Esophagus muscularis mucosa (tissue), 4 donors: ENCODE measurements around the gene TRIM38.

Experiments used
- CTCF ChIP-seq, 3 experiments: fragments of 200-600 bp in 2 of 3; fragments of 450-650 bp in 1 of 3; sonication (generic) in 2 of 3; IDR thresholded peaks; one replicate each; pipeline ENCODE4 v1.5.1; 2017 to 2019; ENCODE audit warnings: antibody characterized with exemption in 3 of 3, mild to moderate bottlenecking in 2 of 3, moderate library complexity in 1 of 3
- EP300 ChIP-seq: sonication (generic); formaldehyde crosslinking; IDR thresholded peaks from one replicate; pipeline ENCODE4 v1.6.1; 2017; ENCODE audit warnings: antibody characterized with exemption
- POLR2A ChIP-seq: fragments of 450-650 bp; IDR thresholded peaks from one replicate; pipeline ENCODE4 v1.6.1; 2017; ENCODE audit warnings: antibody characterized with exemption, moderate library complexity, mild to moderate bottlenecking, low read depth
- POLR2AphosphoS5 ChIP-seq, 2 donors: sonication (generic); formaldehyde crosslinking; IDR thresholded peaks; one replicate each; pipeline ENCODE4 v1.6.1; 2017; ENCODE audit warnings: antibody characterized with exemption in 2 of 2

DNA sequence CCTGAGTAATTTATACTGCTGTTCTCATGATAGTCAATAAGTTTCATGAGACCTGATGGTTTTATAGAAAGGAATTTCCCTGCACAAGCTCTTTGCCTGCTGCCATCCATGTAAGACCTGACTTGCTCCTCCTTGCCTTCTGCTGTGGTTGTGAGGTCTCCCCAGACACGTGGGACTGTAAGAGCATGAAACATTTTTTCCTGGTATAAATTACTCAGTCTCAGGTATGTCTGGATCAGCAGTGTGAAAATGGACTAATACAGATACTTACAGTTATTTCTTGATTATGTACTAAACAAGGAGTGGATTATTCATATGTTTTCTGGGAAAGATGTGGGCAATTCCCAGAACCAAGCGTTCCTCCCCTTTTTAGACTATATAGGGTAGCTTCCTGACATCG is 1.9 kb upstream of the TRIM38 start:
- no peak for TF ChIP-seq CTCF (IDR thresholded peaks at IDR 0.05)
- TF ChIP-seq POLR2AphosphoS5 (IDR thresholded peaks at IDR 0.05): no peak
- no peak for TF ChIP-seq EP300
- no peak for TF ChIP-seq POLR2A
